GM13976 (cell line): ENCODE measurements around the gene RIN3.
"Not testable (repeated sequence)": the region's sequence is repeated elsewhere in the genome, so short reads cannot be mapped to it uniquely, and the experiment has no call there.

Experiments used
- DNase-seq: peaks from one replicate; pipeline ENCODE4 v3.0.0; 2012; ENCODE audit warnings: low spot score
- in situ Hi-C: fragments of 300-500 bp; cut with MboI; formaldehyde crosslinking; loops from one replicate; pipeline ENCODE4 v1.12.0; 2022; ENCODE audit warnings: low sequenced_read_pairs, mixed read lengths, inconsistent platforms; ENCODE audit not compliant: unreplicated experiment
- TF ChIP-seq, protein P1 (sequence below): IDR thresholded peaks from 2 replicates; pipeline ENCODE4 v1.5.1; 2012; ENCODE audit warnings: borderline replicate concordance, mild to moderate bottlenecking; ENCODE audit not compliant: insufficient read depth; ENCODE audit errors: extremely low read depth, missing control alignments, control extremely low read depth

RIN3 gene

DNA sequence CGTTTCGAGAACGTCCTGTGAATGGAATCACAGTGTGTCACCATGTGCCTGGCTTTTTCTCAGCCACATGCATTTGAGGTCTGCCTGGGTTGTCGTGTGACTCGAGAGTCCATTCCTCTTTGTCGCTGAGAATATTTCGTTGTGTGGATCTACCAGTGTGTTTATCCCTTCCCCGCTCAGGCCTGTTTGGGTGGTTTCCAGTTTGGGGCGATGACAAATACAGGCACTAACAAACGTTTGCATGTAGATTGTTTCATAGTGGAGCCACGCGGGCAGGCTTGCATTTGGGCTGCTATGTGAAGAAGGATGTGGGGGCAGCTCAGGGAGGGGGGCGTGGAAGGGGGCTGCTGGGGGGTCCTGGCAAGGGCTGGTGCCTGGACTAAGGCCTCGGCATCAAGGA is 14.1 kb downstream of the RIN3 start:
- TF ChIP-seq, protein P1, sequence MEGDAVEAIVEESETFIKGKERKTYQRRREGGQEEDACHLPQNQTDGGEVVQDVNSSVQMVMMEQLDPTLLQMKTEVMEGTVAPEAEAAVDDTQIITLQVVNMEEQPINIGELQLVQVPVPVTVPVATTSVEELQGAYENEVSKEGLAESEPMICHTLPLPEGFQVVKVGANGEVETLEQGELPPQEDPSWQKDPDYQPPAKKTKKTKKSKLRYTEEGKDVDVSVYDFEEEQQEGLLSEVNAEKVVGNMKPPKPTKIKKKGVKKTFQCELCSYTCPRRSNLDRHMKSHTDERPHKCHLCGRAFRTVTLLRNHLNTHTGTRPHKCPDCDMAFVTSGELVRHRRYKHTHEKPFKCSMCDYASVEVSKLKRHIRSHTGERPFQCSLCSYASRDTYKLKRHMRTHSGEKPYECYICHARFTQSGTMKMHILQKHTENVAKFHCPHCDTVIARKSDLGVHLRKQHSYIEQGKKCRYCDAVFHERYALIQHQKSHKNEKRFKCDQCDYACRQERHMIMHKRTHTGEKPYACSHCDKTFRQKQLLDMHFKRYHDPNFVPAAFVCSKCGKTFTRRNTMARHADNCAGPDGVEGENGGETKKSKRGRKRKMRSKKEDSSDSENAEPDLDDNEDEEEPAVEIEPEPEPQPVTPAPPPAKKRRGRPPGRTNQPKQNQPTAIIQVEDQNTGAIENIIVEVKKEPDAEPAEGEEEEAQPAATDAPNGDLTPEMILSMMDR = no peak
- DNase-seq = no peak
- in situ Hi-C loops = no loop called here

DNA sequence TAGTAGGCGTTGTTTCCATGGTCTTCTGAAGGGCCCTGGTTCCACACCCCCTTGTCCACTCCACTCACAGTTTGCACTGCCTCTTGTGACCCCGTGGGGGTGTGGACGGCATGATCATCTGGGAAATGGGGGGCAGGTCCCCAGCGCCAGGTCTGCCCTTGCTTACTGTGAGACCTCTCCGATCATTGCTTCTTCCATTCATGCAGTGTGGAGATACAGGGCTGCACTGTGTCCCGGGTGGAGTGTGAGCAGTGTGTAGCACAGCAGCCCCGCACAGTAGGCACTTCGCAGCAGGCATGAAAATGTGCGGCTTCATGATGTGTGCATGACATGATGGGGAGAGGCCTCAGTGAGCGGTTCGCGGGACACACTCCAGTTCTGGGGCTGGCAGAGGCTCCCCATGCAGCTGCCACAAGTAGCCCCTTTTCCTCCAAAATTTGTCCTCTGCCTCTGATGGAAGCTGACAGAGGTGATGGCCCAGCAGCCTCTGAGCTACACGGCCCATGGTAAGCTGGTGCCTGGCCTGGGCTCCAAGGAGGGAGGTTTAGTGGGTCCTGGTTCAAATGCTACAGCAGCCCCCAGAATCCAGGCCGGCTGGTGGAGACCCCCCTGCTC is 15.0 kb downstream of the RIN3 start:
- DNase-seq = no peak
- in situ Hi-C loops = no loop called here
- TF ChIP-seq, protein P1 = no peak

DNA sequence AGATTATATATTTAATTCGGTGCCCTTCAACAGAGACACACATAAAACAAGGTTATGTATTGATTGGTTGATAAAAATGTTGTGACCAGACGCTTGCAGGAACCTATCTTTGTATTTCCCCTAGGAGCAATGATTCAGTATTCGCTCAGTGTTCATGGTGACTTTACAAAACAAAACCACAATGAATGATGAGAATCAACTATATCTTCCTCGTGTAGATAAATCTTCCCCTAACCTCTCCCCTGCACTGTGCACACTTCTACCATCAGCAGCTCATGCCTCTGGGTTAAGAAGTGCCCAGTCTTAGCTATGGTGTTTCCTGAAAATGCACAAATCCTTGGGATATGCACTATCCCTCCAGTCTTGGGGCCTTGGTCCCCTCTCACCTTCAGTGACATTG is 16.3 kb downstream of the RIN3 start:
- in situ Hi-C loops = no loop called here
- no peak for DNase-seq
- TF ChIP-seq, protein P1 = no peak

DNA sequence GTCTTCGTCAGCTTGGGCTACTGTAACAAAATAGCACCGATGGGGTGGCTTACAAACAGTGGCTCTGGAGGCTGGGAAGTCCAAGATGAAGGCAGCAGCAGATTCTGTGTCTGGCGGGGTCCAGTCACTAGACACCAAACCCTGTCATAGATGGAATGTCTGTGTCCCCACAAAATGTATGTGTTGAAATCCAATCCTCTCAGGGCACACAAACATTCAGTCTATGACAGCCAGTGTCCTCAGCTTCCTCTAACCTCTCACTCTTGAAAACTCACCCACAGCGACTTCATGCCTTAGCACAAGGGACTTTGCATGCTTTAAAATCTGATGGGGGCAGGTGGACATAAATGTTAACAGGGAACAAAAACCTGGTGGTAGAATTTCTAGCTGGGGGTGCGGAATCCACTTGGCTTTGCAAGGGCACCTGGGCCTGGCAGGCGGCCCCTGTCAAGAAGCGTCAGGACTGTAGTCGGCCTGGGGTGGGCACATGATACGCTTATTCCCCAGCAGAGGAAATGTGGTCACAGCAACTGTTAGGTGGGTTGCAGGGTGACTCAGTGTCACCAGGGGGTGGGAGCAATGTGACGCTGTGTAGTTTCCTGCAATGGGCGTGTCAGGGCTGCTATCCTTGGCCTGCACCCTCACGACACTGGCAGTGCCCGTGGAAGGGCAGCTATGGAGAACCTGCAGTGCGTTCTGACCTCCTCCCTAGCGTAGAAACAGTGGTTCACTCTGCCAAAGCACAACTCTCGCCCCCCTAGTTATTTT is 17.7 kb downstream of the RIN3 start:
- DNase-seq = no peak
- in situ Hi-C loops = no loop called here
- TF ChIP-seq, protein P1 = no peak

DNA sequence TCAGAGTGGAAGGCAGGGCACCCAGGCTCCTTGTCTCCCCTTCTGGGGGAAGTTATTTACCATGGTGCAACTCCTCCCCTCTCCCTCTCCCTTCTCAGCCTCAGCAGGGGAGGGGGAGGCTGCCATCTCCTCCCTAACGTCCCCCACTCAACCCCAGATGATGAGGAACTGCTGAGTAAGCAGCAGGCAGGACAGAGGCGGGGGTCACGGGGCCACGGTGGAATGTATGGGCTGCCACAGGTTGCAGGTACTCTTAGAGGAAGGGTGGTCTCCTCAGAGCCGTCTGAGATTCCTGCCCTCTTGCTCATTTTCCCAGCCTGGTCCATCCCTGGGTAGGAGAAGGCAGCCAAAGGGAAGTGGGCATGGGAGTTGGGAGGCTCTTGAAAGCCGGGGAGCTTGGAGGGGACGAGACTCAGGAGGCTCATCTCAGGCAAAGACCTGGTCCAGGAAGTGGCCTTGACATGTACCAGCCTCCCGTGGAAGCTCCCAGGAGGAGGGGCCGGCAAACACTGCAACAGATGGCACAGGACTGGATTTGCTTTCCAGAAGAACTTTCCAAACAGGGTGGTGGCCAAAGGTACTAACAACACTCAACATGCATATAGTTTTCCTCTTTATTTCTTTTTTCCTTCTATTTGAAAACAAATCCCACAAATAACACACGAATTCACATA is 19.0 kb downstream of the RIN3 start:
- TF ChIP-seq, protein P1 = no peak
- DNase-seq = no peak
- in situ Hi-C loops = no loop called here

DNA sequence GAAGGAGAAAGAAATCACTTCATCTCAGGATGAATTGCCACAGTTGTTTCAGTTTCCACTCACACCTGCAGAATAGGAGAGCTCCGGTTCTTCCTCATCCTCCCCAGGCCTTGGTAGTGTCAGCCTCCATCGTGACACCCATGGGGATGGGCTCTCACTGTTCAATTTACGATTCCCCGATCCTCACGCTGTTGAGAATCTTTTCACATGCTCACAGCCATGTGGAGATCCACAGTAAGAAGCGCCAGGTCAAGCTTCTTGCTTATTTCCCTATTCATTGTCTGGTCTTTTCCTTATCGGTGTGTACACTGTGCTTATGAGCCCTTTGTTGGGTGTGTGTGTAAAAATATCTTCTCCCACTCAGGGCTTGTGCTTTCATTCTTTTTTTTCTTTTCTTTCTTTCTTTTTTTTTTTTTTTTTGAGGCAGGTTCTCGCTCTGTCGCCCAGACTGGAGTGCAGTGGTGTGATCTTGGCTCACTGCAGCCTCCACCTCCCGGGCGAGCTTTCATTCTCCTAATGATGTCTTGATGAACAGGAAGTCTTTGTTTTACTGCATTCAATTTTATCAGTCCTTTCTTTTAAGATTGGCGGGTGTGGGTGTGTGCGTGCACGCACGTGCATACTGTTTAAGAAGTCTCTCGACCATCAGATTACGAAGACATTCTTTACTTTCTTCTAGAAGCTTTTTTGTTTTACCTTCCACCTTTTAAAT is 21.5 kb downstream of the RIN3 start:
- TF ChIP-seq, protein P1 = no peak
- no peak for DNase-seq
- in situ Hi-C loops = no loop called here

DNA sequence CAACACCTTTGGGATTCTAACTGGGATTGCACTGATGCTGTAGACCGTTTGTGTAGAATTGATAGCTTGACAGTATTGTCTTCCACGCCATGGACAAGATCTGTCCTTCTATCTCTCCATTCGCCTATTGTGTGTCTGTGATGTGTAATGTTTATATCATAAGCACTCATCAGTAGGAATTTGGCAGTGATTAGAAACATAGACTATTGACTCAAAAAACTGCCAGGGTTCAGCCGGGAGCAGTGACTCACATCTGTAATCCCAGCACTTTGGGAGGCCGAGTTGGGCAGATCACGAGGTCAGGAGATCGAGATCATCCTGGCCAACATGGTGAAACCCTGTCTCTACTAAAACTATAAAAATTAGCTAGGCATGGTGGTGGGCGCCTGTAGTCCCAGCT is 22.6 kb downstream of the RIN3 start:
- in situ Hi-C loops = not testable (repeated sequence)

More for the DNA sequence above, 22.6 kb downstream of the RIN3 start:
- not testable (repeated sequence) for DNase-seq
